GM12801 (cell line): ENCODE results near the gene FUT8.

Experiments
- CTCF ChIP-seq: IDR thresholded peaks from one replicate; pipeline ENCODE4 v1.5.1; 2011; ENCODE audit warnings: control low read depth; ENCODE audit not compliant: insufficient read length; ENCODE audit errors: extremely low read depth

The FUT8 gene

GRCh38 chr14:65656554-65656953 lies 244.0 kb downstream of the FUT8 start:
- TF ChIP-seq CTCF: no peak

GRCh38 chr14:65658202-65658601 lies 245.7 kb downstream of the FUT8 start:
- no peak for TF ChIP-seq CTCF

GRCh38 chr14:65661865-65662264 lies 249.3 kb downstream of the FUT8 start:
- no peak for TF ChIP-seq CTCF

- no peak for TF ChIP-seq CTCF
Measured at GRCh38 chr14:65664436-65664835, 251.9 kb downstream of the FUT8 start.

GRCh38 chr14:65676361-65677014 lies 264.0 kb downstream of the FUT8 start:
- no peak for TF ChIP-seq CTCF

GRCh38 chr14:65685572-65685971 lies 273.0 kb downstream of the FUT8 start:
- TF ChIP-seq CTCF: no peak

- TF ChIP-seq CTCF: no peak
Measured at GRCh38 chr14:65686761-65687160, 274.2 kb downstream of the FUT8 start.

GRCh38 chr14:65689070-65689469 lies 276.5 kb downstream of the FUT8 start:
- TF ChIP-seq CTCF: no peak
